Fibroblast of the aortic adventitia (primary cell): ENCODE results near the gene CDR2. TPM values are rescaled to one million over a fixed set of nuclear protein-coding genes. Genes with fewer than 3 reads are reported as not detected.

ENCODE experiments used
- DNase-seq: peaks from one replicate; pipeline ENCODE4 v3.0.0-alpha.2; 2010; ENCODE audit warnings: low read depth
- H3K4me3 ChIP-seq: 2 replicates; pipeline ENCODE4 v1.5.1; 2011; ENCODE audit warnings: low read depth, mild to moderate bottlenecking, control low read depth, low read length, moderate library complexity
- total RNA-seq: library from RNA; depleted of rRNA; stranded (reverse); fragments of >200 nt; gene quantifications from 2 replicates; pipeline ENCODE4 v1.2.3, GENCODE V29; 2012; ENCODE audit warnings: low replicate concordance
- TF ChIP-seq, protein P1 (sequence below): IDR thresholded peaks from 2 replicates; pipeline ENCODE4 v1.5.1; 2011; ENCODE audit warnings: mild to moderate bottlenecking, low read length, control low read depth, inconsistent platforms; ENCODE audit not compliant: insufficient read depth

Gene CDR2
- total RNA-seq, 1 donor: 29.7 TPM

DNA sequence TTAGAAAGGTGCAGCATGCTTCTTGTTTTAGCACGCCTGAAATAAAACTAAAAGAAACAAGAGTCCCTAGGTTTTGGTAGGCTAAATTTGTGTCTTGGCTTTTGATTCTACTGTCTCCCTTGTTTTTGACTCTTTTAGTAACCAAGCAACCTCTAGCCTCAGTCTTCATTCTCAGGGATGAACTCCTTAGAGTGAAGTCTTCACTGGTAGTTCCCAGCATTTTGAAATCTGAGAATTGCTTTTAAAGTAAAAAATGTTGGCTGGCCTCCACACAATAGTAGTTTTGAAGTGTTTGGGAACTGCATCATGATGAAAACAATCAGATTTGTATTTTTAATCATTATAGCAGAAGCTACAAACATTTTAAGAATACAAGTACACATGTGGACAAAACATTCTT, 6.1 kb upstream of the CDR2 start:
- TF ChIP-seq, protein P1, sequence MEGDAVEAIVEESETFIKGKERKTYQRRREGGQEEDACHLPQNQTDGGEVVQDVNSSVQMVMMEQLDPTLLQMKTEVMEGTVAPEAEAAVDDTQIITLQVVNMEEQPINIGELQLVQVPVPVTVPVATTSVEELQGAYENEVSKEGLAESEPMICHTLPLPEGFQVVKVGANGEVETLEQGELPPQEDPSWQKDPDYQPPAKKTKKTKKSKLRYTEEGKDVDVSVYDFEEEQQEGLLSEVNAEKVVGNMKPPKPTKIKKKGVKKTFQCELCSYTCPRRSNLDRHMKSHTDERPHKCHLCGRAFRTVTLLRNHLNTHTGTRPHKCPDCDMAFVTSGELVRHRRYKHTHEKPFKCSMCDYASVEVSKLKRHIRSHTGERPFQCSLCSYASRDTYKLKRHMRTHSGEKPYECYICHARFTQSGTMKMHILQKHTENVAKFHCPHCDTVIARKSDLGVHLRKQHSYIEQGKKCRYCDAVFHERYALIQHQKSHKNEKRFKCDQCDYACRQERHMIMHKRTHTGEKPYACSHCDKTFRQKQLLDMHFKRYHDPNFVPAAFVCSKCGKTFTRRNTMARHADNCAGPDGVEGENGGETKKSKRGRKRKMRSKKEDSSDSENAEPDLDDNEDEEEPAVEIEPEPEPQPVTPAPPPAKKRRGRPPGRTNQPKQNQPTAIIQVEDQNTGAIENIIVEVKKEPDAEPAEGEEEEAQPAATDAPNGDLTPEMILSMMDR: no peak
- no peak overlapping the region for H3K4me3 ChIP-seq
- DNase-seq: no peak

DNA sequence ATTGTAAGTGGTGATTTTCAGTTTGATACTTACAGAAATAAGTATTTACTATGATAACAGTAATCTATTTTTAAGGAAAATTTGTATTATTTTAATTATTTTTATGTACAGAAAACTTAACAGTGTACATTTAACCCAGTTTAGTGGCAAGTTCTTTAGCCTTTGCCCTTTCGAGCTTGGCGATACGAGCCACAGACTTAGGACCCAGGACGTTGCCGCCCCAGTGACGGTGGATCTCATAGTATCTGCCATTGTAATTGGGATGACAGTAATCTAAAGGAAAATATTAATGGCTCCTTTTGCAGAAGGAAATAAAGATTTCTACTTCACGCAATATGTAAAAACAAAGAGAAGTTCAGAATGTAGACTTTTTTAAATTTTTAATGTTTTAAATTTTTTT, 5.2 kb upstream of the CDR2 start:
- no peak overlapping the region for H3K4me3 ChIP-seq
- TF ChIP-seq, protein P1: no peak
- no peak for DNase-seq

DNA sequence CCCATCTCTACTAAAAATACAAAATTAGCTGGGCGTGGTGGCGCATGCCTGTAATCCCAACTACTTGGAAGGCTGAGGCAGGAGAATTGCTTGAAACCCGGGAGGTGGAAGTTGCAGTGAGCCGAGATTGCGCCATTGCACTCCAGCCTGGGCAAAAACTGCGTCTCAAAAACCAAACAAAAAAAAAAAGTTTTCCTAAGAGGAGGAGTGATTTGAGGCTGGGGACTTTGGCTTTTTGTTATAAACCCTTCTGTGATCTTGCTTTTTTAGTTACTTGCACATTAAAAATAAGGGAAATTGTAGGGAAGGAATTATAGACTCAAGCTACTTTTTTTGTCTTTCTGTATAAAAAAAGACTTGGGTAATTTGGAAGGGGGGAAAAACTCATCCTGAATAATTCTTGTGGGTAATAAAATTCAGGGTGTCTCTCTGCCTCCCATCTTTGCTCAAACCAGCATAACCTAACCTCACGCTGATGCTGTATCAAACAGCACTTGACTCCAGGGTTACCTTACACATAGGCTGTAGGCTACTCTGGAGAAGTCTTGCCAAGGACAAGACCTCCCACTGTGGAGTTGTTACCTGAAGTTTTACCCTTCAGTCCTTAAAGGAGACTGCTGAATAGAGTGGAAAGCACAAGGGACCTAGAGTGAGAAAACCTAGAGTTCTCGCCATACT, 1.7 kb upstream of the CDR2 start:
- TF ChIP-seq, protein P1: no peak
- DNase-seq: no peak
- H3K4me3 ChIP-seq: no peak overlapping the region

DNA sequence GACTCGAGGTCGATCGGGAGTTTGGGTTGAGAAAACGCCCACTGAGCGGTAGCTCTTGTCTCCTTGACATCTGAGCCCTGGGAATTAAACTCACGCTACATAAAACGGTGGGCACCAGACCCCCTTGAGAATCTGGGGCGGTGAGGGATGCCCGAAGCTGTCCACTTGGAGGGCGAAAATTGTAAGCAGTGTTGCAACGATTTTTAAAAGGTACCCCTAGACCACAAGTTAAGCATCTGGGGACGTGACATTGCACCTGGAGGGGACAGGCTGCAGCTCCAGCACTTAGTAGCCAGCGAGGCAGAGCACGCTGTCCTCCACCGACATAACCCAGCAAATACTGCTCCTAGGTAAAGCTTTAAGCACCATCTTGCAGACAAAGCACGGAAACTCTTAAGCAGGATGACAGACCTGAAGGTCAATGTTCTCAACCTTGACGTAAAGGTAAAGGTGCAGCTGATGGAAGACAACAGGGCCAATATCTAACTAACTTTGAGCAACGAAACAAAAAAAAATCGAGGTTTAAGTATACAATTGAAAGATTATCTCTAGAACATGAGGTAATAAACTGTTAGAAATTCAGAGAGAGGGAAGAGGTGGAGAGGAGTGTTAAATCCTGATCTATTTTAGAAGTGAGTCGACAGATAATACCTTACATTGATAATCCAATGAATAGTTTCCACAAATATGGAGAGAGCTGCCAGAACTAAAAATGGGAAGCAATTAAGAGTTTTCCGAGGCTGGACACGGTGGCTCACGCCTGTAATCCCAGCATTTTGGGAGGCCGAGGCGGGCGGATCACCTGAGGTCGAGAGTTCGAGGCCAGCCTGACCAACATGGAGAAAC, 921 bp upstream of the CDR2 start:
- no peak for DNase-seq
- H3K4me3 ChIP-seq: peak overlapping the region; percentile 82
- TF ChIP-seq, protein P1: no peak

DNA sequence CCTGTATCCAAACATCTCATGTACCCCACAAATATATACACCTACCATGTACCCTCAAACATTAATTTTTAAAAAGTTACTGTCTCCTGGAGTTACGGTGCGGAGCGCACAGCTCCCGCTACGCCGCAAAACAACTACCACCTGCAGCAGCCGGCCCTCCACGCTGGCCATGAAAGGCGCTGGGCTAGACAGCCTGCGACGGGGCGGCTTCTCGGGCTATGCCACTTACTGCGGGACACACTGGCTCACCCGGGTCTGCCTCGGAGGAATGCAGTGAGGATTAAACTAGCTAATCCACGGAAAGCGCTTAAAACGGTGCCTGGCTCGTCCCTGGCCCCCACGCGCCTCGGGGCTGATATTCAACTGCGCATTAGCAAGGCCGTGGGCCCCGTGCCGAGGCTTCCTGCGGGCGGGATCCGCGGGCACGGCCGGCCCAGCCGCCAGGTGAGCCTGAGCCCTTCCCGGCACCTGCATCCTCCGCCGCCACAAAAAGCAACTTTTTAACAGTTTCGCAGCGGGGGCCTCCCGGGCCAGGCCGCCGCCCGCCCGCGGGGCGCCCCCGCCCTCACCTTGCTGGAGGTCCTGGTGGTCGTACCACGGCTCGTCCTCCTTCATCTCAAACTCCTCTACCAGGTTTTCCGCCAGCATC, 633 bp downstream of the CDR2 start:
- TF ChIP-seq, protein P1: no peak
- peak; percentile 35 for DNase-seq
- H3K4me3 ChIP-seq: peak overlapping the region; percentile 84

DNA sequence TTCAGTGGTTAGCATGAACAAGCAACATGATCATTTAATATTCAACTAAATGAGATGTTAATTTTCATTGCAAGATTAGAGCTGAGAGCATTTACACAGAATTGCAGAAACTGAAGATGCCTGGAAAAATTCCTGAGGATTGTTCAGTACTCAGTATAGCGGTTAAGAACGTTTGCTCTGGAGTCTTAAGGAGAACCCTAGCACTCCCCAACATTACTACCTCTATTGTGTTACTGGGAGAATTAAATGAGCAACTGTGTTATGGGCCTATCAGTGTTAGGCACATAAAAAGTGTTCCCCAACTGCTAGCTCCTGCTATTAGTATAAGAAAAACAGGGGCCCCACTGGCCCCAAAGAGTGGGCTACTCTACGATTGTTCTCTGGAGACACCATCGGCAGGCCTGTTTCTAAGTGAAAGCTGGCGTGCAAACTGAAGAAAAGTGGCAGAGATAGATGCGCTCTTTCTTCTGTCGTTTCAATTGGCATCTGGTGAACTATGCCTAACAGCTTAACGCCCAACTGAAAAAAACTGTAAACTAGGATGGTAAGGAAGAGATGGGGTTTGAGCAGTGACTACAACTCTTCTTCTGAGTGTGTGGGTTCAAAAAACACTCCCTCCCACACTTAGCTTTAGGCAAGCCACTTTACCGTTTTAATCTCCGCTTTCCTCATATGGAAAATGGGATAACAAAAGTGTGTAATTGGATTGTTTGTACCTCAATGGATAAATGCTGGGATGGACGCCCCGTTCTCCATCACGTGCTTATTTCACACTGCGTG, 1.3 kb downstream of the CDR2 start:
- TF ChIP-seq, protein P1: no peak
- peak overlapping the region; percentile 84 for H3K4me3 ChIP-seq
- peak; percentile 33 for DNase-seq
